ENCODE data around the gene PRAMEF15.
"Not testable (repeated sequence)": the region's sequence is repeated elsewhere in the genome, so short reads cannot be mapped to it uniquely, and the experiment has no call there.

The PRAMEF15 gene

GRCh38 chr1:13315281-13315680 is at the start of gene PRAMEF15:
TSS of gene PRAMEF15 (plus strand) at chr1:13315581. CDS start at chr1:13318408, 2,827 bp downstream.
- not testable (repeated sequence) for DNase-seq (ENCODE audit: low read depth)

DNA sequence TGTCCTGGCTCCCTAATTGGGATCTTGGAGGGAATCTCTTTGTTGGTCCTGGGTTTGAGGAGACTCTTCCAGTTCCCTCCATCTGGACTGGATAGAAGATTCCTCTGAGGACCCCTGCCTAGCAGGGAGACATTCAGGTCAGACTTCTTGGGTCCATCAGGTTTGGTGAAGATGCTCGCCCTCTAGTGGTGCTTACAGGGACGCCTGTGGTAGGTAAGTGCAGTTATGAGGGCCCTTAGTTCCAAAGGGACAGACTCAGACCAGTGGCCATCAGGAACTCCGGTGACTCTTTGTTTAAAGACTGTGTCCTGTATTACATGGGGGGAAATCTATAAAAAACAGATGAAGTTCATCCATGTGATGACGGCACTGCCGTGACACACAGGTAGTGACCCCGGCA is 38.4 kb upstream of the PRAMEF15 start:
- not testable (repeated sequence) for DNase-seq (ENCODE audit: low read depth)

DNA sequence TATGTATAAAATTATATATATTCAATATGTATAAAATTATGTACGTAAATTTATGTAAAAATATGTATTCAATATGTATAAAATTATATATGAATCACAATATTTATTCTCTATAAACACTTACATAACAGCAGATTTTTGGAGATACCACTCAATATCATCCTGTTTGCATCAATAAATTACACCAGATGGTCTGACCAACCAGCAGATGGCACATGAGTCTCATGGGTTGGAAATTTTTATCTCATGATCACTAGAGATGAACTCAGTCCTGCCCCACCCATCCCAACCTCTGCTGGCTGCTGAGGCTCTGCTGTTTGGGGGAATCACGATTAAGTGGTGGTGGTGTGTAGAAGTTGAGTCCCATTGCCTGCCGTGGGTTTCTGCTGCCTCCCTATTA is 35.8 kb upstream of the PRAMEF15 start:
- DNase-seq (ENCODE audit: low read depth): not testable (repeated sequence)

- DNase-seq (ENCODE audit: low read depth): not testable (repeated sequence)
These were observed 30.3 kb upstream of the PRAMEF15 start, which contains the start of gene PRAMEF8 for GRCh38 chr1:13285037-13285436. TSS of gene PRAMEF8 (minus strand) at chr1:13285137. CDS start at chr1:13284091, 1,046 bp downstream.

- not testable (repeated sequence) for DNase-seq (ENCODE audit: low read depth)
These were observed 26.4 kb upstream of the PRAMEF15 start for GRCh38 chr1:13289030-13289429.

GRCh38 chr1:13297216-13297931 is 18.0 kb upstream of the PRAMEF15 start:
- not testable (repeated sequence) for DNase-seq (ENCODE audit: low read depth)

DNA sequence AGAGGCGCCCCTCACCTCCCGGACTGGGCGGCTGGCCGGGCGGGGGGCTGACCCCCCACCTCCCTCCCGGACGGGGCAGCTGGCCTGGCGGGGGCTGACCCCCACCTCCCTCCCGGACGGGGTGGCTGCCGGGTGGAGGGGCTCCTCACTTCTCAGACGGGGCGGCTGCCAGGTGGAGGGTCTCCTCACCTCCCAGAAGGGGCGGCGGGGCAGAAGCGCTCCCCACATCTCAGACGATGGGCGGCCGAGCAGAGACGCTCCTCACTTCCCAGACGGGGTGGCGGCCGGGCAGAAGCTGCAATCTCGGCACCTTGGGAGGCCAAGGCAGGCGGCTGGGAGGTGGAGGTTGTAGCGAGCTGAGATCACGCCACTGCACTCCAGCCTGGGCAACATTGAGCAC is 16.7 kb upstream of the PRAMEF15 start:
- DNase-seq (ENCODE audit: low read depth): not testable (repeated sequence)

DNA sequence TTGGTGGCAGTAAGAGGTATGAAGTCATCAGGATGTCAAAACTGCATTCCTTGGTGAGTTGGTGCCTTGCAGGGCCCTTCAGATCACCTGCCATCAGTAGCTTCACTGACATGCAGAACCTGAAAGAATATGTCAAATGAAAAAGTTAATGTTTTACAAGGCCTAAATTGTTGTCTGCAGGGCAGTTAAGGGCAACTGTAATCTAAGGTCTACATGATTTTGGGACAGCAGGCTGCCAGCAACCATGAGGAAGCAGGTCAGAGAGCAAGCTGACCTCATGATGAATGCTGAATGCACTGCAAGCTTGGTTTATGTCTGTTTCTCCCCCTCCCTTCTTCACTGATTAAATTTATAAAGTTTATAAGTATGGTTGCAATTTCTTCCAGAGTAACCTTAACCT is 13.2 kb upstream of the PRAMEF15 start:
- DNase-seq (ENCODE audit: low read depth): not testable (repeated sequence)

DNA sequence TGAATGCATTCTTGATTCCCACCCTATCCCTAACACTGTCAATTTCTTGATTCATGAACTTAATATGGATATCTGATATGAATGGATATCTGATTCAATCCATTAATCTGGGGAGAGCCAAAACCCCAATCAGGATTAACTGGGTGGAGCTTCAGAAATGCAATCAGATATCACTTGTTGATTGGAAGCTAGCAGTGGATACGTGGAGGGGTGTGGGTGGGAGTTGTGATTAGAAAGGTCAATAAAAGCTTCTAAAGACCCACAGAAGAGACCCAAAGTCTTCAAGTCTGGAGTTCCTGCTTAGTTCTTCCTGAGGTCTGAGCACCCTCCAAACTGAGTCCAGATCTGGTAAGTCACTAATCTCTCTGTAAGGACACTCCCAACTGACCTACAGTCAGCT is 12.1 kb upstream of the PRAMEF15 start, which contains the start of gene PRAMEF33:
Gene PRAMEF33, plus strand, starts transcription at position 301 of the 400 bp plus-strand sequence. CDS start 2,416 bp downstream, outside the sequence.
- DNase-seq (ENCODE audit: low read depth): not testable (repeated sequence)

- not testable (repeated sequence) for DNase-seq (ENCODE audit: low read depth)
These were observed 27.1 kb downstream of the PRAMEF15 start for GRCh38 chr1:13342496-13342895.

DNA sequence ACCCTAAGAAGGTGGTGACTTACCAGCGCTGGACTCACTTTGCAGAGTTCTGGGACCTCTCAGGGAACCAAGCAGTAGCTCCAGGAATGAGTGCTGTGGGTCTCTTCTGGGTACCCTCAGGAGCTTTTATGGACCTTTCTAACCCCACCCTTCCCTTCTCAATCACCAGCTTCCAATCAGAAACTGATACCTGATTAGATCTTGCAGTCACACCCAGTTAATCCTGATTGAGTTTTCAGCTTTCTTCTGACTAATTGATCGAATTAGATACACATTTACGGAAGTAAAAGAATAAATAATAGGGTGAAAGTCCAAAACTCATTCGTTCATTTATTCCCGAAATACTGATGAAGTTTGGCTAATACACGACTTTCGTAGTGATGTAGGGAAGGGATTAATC is 31.7 kb downstream of the PRAMEF15 start, which contains the start of gene PRAMEF14:
Gene PRAMEF14, minus strand, starts transcription at position 101 of the 400 bp plus-strand sequence. CDS start 1,820 bp downstream, outside the sequence.
- not testable (repeated sequence) for DNase-seq (ENCODE audit: low read depth)

DNA sequence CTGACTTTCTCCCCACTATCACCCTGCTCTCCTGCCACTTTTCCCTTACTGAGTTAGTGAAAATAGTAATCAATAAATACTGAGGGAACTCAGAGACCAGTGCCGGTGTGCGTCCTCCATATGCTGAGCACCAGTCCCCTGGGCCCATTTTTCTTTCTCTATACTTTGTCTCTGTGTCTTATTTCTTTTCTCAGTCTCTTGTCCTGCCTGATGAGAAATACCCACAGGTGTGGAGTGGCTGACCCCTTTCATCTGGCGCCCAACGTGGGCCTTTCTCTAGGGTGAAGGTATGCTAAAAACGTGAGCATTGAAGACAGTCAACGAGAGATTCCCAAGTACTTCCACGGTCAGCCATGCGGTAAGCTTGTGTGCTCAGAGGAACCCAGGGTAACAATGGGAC is 38.1 kb downstream of the PRAMEF15 start:
- not testable (repeated sequence) for DNase-seq (ENCODE audit: low read depth)

DNA sequence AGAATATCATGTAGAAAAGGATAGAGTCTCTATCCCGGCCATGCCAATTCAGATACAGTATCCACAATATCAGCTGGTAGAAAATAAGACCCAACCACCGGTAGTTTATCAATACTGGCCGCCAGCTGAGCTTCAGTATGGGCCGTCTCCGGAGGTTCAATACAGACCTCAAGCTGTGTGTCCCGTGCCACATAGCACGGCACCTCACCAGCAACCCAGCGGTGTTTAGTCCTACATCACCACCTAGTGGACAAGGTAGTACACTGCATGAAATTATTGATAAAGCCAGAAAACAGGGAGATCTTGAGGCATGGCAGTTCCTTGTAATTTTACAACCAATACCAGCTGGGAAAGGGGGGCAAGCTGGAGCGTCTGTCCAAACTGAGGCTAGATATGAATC is 39.1 kb downstream of the PRAMEF15 start:
- DNase-seq (ENCODE audit: low read depth): not testable (repeated sequence)

- DNase-seq (ENCODE audit: low read depth): not testable (repeated sequence)
These were observed 41.4 kb downstream of the PRAMEF15 start for GRCh38 chr1:13356774-13357173.

- not testable (repeated sequence) for DNase-seq (ENCODE audit: low read depth)
These were observed 47.0 kb downstream of the PRAMEF15 start for GRCh38 chr1:13362364-13362763.

- DNase-seq (ENCODE audit: low read depth): not testable (repeated sequence)
These were observed 49.5 kb downstream of the PRAMEF15 start for GRCh38 chr1:13364928-13365327.

DNA sequence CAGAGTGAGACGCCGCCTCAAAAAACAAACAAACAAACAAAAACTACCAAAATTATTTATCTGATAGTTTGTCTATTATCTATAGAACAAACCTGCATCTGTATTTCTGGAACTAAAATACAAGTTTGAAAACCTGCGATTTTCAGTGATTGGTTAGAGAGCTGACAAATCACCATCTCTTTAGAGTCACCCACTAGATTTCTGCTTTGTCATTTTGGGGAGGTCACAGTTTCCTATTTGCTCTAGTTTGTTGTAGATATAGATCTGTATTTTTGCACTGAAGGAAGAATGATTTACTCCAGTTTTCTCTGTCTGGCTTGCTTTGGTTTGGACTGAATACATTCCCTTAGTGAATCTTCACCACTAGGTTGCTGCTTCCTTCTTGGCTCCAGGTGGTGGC is 51.2 kb downstream of the PRAMEF15 start:
- not testable (repeated sequence) for DNase-seq (ENCODE audit: low read depth)

GRCh38 chr1:13368544-13368943 is 53.2 kb downstream of the PRAMEF15 start:
- DNase-seq (ENCODE audit: low read depth): not testable (repeated sequence)
